NCI-H2227 (cell line): ENCODE data around the gene KCNA10.

Experiments used
- DNase-seq: peaks from one replicate; lab custom pipeline; 2025; ENCODE audit not compliant: unreplicated experiment; lab: John Stamatoyannopoulos, UW

The KCNA10 gene

DNA sequence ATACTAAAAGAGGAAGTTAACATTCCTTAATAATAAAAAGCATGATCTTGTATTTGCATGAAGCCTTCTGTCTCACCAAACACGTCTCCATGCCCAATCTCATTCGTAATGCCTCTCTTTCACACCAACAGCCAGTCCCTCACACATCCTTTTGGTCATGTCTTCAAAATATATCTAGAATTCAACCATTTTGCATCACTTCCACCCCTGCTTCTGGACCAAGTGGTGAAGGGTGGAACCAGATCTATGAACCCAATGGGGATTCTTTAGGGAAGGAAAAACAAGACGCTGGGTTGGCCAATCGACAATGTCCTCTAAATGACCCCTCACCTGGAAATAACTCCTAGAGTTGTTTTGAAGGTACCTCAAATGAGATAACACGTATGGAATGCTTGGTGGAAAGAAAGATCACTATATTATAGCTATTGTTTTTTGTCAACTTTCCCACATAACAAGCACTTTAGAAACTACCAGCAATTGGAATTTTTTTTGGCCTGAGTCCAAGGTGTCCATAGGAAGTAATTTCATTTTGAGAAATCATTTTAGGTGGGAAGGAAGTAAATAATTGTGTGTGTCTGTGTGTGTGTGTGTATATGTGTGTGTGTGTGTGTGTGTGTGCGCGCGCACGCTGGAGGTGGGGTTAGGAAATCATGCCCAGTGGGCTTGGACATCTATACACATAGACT is at the start of gene KCNA10:
TSS of gene KCNA10 (minus strand) at position 51 of the 686 bp plus-strand sequence. CDS start 388 bp downstream, outside the sequence.
- no peak for DNase-seq

DNA sequence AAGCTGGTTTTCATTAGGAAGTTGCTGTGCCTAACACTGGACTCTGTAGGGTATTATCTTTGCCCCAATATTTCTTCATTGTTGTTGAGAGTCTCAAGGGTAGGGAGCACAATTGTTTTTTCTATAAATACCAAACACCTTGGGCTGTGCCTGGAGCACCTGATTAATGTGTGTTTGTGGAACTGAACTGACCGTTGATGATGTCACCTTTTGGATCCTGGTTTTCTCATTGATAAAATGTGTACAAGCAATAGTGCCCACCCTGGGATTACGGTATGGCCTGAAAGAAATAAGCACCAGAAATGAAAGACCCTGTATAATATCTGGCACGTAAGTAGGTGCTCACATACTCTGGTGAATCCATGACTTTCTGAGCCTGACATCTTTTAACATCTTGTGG is 47.9 kb upstream of the KCNA10 start:
- no peak for DNase-seq

DNA sequence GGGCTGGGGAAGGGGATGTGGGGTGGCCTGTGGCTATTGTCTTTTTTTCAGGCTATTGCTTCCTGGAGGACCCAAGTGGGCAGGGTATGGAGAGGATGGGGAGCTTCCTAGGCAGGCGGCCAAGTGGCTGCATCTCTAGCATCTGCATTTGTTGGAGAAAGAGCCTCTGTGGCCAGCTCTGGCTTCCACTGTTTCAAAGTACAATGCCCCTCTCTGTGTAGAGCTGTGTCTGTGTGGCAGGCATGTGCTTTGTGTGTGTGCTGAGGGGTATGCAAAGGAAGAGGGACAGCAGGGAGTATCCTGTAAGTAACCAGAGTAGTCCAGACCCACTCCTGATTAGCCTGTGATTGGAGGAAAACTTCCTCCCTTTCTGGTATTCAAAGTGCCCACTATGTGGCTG is 46.6 kb upstream of the KCNA10 start:
- no peak for DNase-seq

DNA sequence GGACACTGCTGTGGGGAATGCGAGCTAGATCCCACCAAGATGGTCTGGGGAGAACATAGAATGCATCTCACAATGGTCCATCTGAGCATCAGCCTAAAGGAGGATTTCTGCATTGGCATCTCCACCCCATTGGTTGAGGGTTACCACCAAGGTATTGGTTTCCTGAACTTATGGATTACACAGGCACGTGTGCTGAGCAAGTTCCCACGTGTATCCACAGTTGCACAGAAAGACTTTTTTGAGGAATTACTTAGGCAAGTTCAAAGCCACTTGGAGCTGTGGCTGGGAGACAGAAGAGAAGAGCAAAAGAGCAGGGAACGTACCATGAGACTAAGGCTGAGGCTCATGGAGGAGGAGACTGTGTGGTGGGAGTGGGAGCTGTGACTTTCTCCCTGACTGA is 44.1 kb upstream of the KCNA10 start:
- no peak for DNase-seq

DNA sequence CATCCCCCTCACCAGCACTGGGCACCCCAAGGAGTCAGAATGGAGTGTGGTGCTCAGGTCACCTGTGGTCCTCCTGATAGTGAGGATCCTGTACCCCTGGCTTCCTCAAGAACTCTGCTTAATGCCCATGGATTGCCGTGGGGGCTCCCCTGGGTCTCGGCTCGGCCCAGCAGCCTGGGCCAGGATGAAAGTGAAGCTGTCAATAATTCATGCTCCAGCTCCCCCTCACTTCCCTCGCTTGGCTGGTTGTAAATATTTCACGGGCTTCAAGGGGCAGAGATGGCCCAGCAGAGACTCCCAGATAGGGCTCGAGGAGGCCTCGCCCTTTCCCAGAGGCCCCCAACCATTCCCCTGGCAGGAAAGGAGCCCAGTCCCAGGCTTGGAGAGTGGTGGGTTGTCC is 42.6 kb upstream of the KCNA10 start:
- no peak for DNase-seq

DNA sequence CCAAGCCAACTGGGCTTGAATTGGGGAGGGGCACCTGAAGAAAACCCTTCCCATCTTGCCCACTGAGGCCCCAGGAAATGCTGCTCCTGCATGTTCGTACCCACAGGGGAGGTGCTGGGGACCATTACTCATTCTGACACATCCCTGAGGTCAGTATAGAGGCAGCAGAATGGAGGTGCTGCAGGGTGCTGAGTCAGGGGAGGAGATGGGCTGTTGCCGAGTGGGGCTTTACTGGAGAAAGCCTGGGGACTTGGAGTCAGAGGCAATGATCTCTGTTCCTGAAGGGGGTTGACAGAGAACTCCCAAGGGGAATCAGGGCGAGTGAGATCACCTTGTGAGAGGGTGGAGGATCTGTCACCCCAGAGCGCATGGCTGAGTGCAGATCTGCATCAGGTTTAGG is 40.2 kb upstream of the KCNA10 start:
- no peak for DNase-seq

DNA sequence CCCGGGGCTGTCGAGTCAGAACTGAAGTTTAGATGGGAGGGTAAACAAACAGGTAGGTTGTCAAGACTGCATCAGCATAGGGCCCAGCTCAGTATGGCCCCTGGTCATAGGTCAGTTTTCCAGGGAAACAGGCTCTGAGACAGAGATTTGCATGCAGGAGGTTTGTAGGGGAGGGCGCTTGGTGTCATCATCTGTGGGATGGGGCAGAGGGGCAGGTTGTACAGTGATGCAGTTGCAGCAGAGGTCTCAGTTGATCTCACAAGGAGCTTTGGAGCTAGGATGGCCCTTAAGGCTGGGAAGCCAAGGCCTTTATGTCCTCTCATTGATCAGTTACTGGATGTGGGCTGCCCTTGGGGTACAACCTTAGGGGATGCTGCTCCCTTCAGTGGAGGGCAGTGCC is 38.5 kb upstream of the KCNA10 start:
- no peak for DNase-seq

DNA sequence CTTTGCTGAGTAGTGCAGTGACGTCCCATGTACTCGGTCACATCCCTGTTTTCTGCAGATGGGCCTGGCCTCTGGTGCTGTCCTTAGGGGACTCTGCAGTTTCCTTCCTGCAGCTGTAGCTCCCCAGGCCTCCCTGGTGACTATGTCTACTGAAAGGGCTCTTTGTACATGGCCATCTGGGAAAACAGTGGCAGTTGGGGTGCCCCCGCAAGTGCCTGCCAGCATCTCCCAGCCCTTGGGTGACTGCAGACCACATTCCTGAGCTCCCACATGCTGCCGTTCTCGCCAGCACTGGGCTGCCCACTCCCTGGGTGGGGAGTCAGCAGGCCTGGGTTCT is 37.5 kb upstream of the KCNA10 start:
- DNase-seq: no peak

DNA sequence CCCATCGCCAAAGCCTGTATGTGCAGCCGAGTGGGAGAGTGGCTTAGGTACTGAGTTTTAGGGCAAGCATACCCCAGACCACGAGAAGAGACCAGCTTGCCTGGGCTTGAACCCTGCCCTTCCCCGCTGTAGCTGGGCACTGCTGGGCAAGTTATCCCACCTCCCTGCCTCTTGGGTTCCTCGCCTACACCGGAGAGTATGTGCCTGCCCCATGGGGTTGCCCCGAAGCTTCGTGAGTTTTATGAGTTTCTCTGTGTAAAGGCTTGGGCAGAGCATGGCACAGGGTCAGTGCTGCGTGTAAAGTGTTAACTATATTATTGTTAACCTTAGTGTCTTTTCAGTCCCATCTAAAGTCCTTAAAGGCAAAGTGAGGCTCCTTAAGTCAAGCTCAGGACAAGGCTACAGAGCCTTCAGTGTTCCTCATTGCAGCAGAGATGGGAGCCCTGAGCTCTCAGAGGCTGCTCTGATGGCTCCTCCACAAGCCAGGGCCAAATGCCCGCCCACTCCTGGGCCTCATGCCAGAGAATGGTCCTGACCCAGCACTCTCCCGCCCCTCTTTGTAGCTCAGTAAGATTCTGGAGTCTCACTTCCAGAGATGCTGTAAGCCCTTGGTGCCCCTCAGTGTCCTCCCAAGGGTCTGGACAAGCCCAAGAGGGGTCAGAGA is 37.0 kb upstream of the KCNA10 start:
- DNase-seq: peak; percentile 42

DNA sequence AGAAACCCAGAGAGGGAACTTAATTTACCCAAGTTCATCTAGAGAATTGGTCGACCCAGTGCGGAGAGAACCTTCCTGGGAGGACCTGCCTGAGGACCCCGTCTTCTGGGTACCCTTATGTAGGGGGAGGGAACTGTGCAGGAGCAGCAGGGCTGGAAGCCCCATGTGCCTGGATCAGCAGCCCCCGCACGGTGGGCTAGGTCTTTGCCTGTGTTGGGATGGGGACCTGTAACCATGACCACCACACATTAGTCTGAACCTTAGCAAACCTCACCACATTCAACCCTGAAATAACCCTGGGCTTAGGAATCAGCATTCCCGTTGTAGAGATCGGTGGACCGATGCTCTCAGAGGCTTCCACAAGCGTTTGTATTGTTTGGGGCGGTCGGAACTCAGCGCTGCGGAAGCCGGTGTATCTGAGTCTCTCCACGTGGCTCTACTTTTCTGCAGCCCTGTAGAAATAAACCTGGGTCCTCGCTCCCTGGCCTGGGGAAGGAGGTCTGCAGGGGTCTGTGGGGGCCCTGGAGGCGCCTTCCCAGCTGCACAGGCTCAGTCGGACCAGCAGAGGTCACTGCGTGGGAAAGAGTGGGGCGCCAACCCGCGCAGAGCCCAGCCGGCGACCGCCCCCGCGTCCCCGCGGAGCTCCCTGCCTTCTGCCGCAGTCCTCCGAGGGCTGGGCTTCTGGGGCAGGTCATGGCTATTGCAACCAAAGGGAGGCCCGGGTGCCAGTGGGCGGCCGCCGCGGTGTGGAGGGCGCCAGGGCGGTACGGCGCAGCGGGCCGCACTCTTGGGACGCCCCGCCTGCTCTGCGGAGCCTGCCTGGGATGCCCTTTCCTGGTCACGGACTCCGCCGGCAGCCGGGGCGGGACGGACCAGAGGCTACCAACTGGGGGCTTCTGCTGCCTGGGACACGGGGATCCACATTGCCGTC is 36.2 kb upstream of the KCNA10 start:
- DNase-seq: peak; percentile 66

DNA sequence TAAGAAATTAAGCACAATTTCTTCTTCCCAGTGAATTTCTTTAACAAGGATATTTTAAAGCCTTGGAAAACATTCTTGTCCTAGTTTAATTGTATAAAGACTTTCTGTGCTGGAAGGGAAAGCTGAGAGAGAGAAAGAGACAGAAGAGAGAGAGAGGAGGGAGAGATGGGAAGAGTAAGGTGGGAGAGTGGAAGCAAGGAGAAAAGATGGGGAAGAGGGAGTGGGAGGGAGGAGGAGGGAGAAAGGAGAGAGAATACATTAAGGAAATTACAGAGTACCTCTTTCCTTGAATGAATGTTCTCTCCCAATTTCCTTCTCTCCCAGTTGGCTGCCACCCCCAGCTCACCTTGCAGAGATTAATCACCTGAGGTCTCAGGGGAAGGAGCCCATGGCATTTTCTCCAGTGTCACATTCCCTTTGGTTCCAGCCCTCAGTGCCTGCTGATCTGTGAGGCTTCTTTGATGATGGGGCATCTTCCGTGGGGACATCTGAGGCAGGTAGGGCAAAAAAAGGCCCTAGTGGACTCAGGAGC is 32.4 kb upstream of the KCNA10 start:
- no peak for DNase-seq

DNA sequence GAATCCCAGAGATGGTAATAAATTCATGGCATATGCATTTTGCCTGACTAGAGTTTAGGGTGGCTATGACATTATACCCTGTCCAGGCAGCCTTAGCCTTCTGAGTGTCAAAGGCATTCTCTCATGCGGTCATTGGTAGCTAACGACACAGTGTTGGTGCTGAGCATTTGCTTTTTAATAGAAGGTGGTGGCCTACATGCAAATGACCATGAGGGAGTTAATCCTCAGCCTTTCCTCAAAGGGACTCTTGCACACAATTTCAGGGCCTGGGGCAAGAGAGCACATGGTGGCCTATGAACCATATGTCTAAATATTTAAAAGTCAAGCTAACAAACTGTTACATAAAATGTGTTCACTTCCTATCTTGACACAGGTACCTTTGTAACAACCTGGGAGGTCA is 30.9 kb upstream of the KCNA10 start:
- DNase-seq: no peak

DNA sequence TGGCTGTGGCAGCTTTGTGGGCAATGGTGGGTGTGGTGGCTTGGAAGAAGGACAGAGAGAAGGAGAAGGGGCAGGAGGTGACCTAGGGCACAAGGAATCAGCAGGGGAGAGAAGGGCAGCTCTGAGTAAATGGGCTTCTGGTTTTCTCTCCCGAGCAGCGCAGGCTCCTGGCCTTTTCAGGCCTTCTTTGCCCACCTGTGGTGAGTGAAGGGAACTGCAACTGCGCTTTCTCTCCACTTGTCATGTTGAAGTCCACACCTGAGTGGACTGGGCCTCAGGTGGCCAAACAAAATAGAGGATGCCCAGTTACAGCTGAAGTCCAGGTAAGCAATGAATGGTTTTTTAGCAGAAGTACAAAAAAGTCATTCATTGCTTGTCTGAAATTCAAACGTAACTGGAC is 29.4 kb upstream of the KCNA10 start:
- DNase-seq: peak; percentile 78

DNA sequence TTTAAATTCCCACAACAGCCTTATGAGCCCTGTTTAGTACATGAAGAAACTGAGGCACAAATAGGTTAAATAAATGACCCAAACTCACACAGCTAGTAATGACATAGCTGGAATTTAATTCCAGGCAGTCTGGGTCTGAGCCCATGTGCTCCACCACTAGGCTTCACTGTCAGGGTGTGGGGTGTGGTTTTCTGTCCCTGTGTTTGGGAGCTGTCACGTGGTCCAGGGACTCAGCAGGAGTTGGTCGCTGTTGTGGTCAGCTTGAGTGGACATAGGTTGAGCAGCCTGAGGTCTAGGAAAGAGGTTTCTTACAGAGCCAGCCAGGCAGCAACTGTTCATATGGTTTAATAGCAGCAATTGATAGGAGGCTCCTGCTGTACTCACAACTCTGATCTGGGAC is 28.0 kb upstream of the KCNA10 start:
- no peak for DNase-seq

DNA sequence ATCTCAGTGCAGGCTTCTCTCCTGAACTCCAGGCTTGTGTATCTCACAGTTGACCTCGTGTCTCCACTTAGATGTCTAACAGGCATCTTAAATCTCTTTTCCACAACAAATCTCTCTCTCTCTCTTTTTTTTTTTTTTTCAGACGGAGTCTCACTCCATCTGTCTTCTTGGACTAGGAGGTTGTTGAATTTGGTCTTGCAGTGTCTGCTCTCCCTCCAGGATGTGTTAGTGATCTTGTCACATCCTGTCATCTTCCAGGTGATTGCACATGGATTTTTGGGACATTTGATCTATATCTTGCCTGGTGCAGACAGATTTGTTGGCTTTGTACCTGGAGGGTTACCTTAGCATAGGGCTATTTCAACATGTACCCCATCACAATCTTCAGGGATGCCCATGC is 26.5 kb upstream of the KCNA10 start:
- DNase-seq: no peak

DNA sequence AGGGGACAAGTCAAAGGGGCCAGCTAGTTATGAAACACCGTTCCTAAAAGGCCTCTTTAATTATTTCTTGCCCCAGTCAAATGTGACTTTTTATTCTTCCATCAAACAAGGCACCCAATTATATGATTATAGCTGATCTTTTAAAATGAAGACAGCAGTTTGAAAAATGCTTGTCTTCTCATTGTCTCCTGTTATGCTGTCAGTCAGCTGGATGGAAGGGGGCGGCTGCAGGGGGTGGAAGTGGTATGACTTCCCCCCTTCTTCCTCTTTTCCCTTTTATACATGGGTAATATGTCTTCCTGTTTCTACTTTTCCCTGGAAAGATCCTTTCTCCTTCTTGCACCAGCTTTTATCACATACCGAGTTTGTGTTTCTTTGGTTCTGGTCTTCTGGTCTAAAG is 25.8 kb upstream of the KCNA10 start:
- no peak for DNase-seq

DNA sequence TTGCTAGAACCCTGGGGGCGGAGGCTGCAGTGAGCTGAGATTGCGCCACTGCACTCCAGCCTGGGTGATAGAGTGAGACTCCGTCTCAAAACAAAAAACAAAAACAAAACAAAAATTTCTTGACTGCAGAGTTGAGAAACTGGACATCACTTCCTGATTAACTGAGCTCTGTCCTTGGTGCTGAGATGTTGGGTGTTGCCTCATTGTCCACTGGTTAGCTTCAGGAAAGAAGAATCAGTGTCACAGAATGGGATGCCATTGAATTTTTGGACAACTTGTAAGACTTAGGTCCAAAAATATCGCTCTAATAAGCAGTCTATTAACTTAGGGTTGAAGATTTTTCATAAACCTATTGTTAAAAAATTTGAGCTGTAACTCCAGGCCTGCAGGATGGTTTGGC is 23.8 kb upstream of the KCNA10 start:
- DNase-seq: no peak

DNA sequence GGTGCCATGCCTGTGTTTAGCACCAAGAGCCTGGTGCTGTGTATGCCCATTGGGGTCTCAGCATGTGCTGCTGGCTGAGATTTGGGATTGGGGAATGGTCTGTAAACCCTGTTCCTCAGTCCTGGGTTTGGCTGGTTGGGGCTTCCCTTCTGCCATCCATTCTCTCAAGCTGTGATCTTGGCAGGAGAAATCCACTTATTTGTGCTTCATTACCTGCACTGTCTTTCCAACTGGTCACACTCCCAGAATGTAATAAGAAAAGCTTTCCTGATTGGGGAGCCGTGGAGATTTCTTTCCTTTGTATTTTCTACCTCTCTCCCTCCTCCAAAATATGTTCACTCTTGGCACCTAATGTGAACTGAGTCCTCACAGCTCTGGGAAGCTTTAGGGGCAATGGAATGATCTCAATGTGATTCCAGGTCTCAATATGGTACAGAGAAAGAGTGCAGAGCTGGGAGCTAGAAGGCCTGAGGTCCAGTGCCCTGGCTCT is 23.0 kb upstream of the KCNA10 start:
- DNase-seq: no peak

DNA sequence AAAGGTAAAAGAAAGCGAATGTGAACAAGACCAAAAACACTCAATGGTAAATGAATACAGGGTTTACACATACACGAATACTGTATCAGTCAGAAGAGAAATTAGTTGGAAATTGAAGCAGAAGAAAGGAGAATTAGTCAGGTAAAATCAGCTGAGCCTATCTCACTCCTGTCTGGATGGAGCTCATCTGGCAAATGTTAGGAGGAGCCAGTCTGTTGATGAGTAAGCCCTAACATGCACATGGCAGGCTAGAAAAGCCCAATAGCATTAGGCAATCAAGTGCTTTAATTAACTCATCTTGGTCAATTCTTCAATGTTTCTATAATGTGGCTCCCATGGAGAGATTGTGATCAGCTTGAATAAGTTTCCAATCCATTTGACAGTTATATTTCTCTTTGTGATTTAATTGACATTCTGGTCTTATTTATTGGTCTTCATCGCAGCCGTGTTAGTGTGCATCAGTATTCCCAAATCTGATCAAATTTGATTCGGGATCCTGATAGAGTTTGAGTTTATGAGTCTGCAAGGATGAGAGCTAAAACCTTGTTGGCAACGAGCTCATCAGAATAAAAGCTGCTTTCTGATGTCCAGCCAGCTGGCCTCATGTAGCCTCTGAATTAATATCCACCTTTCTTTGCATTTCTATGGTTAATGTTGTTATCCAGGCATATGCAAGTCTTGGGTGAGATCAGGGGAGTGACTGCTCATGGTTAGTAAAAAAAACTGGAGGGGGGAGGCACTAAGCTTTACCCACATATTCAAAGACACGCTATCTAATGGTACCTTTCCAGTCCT is 22.1 kb upstream of the KCNA10 start:
- DNase-seq: no peak

DNA sequence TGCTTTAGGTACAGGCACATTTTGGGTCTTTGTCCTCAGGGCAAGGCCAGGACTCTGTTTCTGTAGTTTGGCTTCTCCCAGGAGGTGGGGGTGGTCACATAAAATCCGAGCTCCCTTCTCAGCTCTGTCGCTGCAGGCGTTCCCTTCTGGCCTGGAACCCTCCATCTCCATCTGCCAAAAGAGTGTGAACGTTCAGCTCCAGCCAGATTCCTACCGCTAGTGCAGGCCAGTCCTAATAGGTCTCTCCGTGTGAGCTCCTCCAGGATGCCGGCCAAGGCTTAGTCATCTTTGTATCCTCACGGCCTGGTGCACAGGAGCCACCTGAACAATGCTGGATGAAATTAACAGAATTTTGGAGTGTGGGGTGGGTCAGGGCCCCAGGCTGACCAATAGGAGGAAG is 19.9 kb upstream of the KCNA10 start:
- no peak for DNase-seq

DNA sequence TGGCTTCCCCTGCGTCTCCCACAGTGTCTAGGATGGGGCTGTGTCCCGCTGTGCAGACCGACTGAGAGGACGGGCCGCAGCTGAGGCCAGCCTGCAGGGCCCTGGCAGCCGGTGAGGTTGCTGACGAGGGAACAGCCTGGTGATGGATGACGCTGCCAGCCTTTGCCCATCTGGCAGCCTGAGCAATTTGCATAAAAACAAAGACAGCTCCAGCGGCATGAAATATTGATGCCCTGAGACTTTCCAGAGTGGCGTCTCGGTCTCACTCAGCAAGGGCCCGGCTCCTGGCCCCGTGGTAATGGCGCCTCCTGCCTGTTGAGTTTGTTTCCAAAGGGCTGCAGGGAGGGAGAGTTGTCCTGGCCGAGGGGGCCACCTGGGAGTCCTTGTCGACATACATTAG is 19.1 kb upstream of the KCNA10 start:
- no peak for DNase-seq
